Measurements from ENCODE around the gene LRR1.

DNA sequence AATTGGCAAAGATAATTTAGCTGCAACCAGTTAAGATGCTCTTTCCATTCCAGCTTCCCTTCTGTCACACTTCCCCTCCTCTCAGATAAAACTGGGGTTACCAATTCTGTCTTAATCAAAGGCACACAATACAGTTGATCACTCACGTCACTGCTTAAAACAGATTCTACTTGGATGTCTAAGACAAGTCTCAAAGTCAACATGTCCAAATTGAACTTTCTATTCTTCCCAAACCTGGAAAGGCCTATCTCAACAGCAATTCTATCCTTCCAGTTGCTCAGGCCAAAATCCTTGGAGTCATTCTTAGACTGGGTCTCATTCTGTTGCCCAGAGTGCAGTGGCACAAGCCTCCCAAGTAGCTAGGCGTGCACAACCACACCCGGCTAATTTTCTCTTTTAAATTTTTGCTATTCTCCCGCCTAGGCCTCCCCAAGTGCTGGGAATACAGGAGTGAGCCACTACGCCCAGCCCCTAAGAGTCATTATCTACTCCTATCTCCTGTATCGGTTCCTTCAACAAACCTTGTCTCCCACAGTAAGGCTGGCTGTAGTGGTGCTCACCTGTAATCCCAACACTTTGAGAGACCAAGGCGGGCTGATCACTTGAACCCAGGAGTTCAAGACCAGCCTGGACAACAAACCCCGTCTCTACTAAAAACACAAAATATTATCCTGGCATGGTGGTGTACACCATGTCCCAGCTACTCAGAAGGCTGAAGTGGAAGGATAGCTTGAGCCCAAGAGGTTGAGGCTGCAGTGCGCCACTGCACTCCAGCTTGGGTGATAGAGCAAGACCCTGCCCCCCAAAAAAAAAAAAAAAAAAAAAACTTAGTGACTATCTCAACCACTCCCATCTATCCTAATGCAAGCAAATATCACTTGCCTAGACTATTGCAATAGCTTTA is 17.3 kb upstream of the LRR1 start:
- TF ChIP-seq, protein P1, sequence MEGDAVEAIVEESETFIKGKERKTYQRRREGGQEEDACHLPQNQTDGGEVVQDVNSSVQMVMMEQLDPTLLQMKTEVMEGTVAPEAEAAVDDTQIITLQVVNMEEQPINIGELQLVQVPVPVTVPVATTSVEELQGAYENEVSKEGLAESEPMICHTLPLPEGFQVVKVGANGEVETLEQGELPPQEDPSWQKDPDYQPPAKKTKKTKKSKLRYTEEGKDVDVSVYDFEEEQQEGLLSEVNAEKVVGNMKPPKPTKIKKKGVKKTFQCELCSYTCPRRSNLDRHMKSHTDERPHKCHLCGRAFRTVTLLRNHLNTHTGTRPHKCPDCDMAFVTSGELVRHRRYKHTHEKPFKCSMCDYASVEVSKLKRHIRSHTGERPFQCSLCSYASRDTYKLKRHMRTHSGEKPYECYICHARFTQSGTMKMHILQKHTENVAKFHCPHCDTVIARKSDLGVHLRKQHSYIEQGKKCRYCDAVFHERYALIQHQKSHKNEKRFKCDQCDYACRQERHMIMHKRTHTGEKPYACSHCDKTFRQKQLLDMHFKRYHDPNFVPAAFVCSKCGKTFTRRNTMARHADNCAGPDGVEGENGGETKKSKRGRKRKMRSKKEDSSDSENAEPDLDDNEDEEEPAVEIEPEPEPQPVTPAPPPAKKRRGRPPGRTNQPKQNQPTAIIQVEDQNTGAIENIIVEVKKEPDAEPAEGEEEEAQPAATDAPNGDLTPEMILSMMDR (conservative IDR thresholded peaks at IDR 0.05): no peak
- no peak for TF ChIP-seq EZH2 (IDR thresholded peaks at IDR 0.05; ENCODE audit: low read depth)

Data from PC-9 (cell line).